A172 (cell line): ENCODE results near the gene GAS2L2. TPM values are rescaled to one million over a fixed set of nuclear protein-coding genes. Genes with fewer than 3 reads are reported as not detected.

Experiments used
- DNase-seq: peaks from one replicate; pipeline ENCODE4 v3.0.0-alpha.2; 2015; ENCODE audit warnings: low spot score
- total RNA-seq: library from RNA; depleted of rRNA; stranded (reverse); fragments of >200 nt; shearing (Covaris generic); gene quantifications from 2 replicates; pipeline ENCODE4 v1.2.3, GENCODE V29; 2014

The GAS2L2 gene
- total RNA-seq, 1 experiment from 2014 or later, result not detected

- peak; percentile 74 for DNase-seq
These were observed 5.5 kb downstream of the GAS2L2 start for GRCh38 chr17:35747540-35748017.

GRCh38 chr17:35745749-35746320, 7.2 kb downstream of the GAS2L2 start:
- no peak for DNase-seq

- no peak for DNase-seq
These were observed 7.8 kb downstream of the GAS2L2 start for GRCh38 chr17:35745246-35745645.

GRCh38 chr17:35744830-35745229, 8.2 kb downstream of the GAS2L2 start:
- DNase-seq, result no peak

- peak; percentile 38 for DNase-seq
These were observed 9.3 kb downstream of the GAS2L2 start for GRCh38 chr17:35743626-35744328.

GRCh38 chr17:35742896-35743477, 10.1 kb downstream of the GAS2L2 start:
- no peak for DNase-seq

- no peak for DNase-seq
These were observed 10.5 kb downstream of the GAS2L2 start for GRCh38 chr17:35742496-35742895.

GRCh38 chr17:35740997-35741931, 11.8 kb downstream of the GAS2L2 start:
- no peak for DNase-seq

GRCh38 chr17:35740216-35740615, 12.8 kb downstream of the GAS2L2 start:
- DNase-seq, result no peak

GRCh38 chr17:35738519-35739133, 14.4 kb downstream of the GAS2L2 start:
- DNase-seq, result no peak

GRCh38 chr17:35736236-35736635, 16.8 kb downstream of the GAS2L2 start:
- no peak for DNase-seq

- DNase-seq, result no peak
These were observed 17.8 kb downstream of the GAS2L2 start for GRCh38 chr17:35735036-35735805.

GRCh38 chr17:35734396-35734795, 18.6 kb downstream of the GAS2L2 start:
- DNase-seq, result no peak

- DNase-seq, result no peak
These were observed 19.7 kb downstream of the GAS2L2 start for GRCh38 chr17:35733366-35733765.

- no peak for DNase-seq
These were observed 20.3 kb downstream of the GAS2L2 start for GRCh38 chr17:35732806-35733136.

GRCh38 chr17:35731917-35732805, 20.9 kb downstream of the GAS2L2 start:
- no peak for DNase-seq

GRCh38 chr17:35731239-35731916, 21.7 kb downstream of the GAS2L2 start, which contains the start of gene RASL10B:
TSS of gene RASL10B (plus strand) at chr17:35731639. CDS start at chr17:35735185, 3,546 bp downstream.
- no peak for DNase-seq

- DNase-seq, result no peak
These were observed 22.5 kb downstream of the GAS2L2 start for GRCh38 chr17:35730400-35731005.

GRCh38 chr17:35729405-35729833, 23.6 kb downstream of the GAS2L2 start:
- no peak for DNase-seq
